ENCODE results near the gene CAPNS2.
"Not testable (repeated sequence)": the region's sequence is repeated elsewhere in the genome, so short reads cannot be mapped to it uniquely, and the experiment has no call there.

The CAPNS2 gene

DNA sequence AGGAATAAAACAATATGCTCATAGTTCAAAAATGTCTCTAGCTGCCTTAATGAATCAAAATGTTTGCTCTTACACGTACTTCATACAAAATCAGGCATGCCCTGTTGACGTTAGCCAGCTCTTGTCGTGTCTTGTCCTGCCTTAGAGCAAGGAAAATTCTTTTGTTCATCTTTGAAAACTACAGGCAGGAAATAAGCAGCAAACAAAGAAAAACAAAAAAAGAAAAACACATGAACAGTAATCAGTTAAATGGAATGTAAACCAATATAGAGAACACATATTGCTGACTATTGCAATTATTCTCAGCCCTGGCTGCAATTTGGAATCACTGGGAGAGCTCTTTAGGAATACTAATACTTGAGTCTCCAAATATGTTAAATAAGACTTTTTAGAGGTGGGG lies 1.7 kb downstream of the CAPNS2 start:
- no peak for DNase-seq (ENCODE audit: low spot score)

DNA sequence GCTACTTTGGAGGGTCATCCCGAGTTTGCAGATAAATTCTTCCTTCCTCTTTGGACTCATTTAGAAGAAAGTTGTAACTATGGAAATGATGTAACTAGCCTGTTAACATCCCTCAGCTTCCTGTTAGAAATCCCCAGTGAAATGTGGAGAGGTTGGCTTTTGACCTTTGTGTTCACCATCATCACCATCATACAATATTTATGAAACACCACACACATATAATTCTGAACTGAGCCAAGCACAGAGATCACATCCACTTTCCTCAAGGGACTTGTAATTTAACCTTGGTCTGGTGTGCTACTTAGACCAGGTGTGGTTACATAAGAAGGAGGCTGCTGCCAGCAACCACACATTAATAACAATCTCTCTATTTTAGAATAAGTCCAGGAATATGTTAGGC lies 2.5 kb downstream of the CAPNS2 start:
- DNase-seq (ENCODE audit: low spot score), result no peak

DNA sequence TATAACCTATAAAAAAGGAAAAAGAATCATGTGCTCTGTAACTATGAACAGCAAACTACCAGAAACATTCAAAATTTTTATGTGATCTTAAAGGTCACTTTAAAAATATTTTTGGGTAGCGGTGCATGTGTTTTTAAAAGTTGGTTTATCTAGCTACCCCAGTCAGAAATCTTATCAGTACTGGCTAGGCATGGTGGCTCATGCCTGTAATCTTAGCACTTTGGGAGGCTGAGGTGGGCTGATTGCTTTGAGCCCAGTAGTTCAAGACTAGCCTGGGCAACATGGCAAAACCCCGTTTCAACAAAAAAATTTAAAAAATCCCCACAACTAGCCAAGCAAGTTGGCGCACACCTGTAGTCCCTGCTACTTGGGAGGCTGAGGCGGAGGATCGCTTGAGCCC lies 3.7 kb downstream of the CAPNS2 start:
- no peak for DNase-seq (ENCODE audit: low spot score)

DNA sequence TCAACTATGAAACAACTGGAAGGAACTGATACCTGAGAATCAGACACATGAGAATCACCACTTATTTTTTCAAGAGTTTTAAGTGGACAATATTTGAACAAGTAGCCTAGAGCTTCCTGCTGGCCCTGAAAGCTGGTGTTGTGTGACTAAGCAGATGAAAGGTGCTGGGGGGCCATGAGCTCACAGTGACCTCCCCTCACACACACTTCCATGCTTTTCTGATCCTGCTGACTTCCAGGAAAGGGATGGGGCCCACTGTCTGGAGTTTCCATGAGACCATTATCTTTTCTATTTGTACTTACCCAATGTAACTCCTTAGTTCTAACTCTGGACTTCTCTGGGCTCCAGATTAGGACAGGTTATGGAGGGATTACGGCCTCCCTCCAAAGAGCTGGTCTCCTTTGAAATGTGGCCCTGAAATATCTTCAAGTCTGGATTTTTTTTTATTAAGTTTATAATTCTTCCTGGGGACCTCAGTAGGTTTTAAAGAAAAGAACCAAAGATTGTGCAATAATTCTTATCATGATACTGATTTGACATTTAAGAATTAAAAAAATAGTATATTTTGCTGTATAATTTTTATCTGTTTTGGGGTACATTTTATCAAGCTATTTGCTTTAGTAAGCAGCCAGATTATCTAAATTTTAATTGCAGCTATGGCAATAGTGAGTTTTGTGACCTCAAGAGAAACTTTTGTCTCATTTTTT lies 4.9 kb downstream of the CAPNS2 start:
- no peak for DNase-seq (ENCODE audit: low spot score)

DNA sequence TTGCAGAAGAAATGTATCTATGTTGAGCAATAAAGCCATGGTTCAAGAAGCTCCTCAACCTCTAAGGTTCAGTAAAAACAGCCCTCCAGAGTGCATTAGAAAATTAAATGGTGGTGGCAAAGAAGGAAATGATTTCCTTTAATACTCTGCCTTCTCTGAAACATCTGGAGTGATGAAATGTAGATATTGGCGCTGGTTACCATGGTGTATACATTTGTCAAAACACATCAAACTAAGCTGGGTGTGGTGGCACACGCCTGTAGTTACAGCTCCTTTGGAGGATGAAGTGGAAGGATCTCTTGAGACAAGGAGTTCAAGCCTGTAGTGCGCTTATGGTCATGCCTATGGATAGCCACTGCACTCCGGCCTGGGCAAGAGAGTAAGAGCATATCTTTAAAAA lies 6.0 kb downstream of the CAPNS2 start:
- no peak for DNase-seq (ENCODE audit: low spot score)

DNA sequence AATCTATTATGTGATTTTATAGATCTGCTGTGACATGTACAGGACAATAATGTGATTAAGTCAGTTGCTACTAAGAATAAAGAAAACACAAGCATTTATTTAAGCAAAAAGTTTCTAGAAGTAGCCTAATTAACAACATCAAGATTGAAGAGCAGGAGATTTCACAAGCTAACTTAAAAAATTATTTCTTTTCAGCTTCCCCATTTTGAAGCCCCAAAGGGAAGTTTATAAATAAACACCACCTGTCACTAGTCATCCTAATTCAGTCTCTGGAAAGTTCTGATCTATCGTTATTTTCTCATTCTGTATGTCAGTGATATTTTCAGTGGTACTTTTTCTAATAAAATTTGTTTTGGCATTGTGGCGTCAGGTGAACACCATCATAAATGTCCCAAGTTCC lies 8.3 kb downstream of the CAPNS2 start:
- DNase-seq (ENCODE audit: low spot score), result no peak

DNA sequence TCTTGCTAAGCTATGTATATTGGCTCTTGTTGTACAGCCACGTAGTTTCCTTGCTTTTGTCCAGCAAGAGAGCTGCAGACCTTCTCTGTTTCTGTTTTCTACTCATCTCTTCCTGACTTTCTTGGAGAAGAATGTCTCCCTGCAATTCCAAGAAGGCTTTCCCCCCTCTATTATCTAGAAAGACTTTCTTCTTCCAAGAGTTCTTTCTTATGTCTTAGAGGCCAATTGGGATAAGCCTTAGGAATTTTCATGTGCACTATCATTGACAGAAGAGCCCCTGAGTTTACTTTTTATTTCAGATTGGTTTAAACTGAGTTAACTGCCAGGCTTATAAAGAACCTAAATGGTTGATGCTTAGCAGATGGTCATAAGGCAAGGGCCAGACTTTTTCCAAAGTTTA lies 9.0 kb downstream of the CAPNS2 start:
- DNase-seq (ENCODE audit: low spot score), result no peak

DNA sequence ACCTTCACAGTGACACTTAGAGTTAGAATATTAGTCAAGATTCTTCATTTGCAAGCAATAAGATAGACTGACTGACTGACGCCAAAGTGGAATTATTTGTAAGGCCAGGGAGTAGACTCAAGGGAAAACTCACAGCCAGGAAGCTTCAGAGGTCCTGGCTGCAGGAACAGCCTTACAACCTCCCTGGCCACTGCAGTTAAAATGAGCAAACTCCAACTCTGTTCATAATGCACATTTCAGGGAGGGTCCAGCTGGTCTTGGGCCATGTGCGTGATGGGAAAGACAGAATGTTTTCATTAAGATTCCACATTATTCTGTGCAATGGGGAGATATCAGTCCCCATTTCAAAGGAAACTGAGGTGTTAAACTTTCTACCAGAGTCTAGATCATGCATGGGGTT lies 9.9 kb downstream of the CAPNS2 start:
- DNase-seq (ENCODE audit: low spot score), result no peak

DNA sequence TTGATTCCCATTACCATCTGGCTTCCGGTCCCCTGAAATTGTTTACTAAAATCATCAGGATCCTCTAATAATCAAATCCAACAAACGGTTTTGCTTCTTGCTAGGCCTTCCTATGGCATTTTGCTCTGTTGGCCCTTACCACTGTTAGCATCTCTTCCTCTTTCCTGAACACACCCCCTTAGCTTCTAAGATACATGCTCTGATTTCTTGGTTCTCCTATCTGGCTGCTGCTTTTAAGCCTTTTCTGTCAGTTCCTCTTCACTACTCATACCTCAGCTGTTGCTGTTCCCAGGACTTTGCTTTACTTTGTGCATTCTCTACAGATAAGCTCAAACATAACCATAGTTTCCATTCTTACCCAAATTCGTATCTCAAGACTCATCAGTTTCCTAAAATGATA lies 11.4 kb downstream of the CAPNS2 start:
- no peak for DNase-seq (ENCODE audit: low spot score)

DNA sequence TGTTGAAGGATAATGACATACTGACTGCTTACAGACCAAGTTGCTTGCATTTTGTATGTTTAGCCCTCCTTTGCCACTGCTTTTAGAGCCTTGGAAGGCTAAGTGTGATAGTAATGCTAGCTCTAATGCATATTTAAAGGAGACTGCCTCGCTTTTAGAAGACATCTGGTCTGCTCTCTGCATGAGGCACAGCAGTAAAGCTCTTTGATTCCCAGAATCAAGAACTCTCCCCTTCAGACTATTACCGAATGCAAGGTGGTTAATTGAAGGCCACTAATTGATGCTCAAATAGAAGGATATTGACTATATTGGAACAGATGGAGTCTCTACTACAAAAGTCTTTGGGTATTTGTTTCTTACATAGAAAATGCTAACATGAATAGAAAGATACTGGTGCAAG lies 19.1 kb downstream of the CAPNS2 start:
- no peak for DNase-seq (ENCODE audit: low spot score)

DNA sequence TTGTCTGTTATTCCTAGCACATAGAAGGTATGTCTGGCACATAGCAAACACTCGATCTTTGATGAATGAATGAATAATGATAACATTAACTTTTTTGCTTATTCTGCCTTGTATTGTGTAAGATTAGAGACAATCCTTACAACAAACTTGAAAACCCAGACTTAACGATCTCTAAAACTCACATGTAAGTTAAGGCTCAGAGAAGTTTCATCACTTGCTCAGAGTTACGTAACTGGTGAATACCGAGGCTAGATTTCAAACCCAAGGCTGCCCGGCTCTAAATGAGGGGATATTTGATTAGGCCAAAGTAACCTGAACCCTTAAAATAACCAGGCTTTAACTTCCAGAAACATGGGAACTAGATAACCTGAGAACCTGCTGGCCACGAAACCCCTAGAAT lies 22.3 kb downstream of the CAPNS2 start:
- DNase-seq (ENCODE audit: low spot score), result no peak

DNA sequence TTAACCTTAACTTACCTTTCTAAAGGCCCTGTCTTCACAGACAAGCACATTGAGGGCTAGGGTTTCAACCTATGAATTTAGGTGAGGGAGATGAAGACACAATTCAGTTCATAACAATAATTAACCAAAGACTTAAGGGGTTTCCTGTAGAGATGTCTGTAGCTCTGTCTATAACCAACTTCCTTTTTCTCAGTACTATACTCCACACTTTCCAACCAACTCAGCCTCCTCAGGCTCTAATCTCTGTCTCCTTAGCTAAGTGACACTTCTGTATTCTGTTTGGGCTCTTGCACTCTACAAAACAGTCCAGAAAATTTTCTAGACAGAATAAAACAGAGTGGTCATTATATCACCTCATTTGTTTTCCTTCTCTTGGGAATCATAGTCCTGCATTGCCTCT lies 25.8 kb downstream of the CAPNS2 start:
- no peak for DNase-seq (ENCODE audit: low spot score)

DNA sequence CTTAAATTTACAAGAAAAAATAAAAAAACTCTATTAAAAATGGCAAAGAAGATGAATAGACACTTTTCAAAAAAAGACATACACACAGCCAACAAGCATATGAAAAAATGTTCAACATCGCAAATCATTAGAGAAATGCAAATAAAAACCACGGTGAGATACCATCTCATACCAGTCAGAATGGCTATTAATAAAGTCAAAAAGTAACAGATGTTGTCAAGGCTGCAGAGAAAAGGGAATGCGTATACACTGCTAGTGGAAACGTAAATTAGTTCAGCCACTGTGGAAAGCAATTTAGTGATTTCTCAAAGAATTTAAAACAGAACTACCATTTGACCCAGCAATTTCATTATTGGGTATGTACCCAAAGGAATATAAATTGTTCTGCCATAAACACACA lies 31.4 kb downstream of the CAPNS2 start:
- no peak for DNase-seq (ENCODE audit: low spot score)

DNA sequence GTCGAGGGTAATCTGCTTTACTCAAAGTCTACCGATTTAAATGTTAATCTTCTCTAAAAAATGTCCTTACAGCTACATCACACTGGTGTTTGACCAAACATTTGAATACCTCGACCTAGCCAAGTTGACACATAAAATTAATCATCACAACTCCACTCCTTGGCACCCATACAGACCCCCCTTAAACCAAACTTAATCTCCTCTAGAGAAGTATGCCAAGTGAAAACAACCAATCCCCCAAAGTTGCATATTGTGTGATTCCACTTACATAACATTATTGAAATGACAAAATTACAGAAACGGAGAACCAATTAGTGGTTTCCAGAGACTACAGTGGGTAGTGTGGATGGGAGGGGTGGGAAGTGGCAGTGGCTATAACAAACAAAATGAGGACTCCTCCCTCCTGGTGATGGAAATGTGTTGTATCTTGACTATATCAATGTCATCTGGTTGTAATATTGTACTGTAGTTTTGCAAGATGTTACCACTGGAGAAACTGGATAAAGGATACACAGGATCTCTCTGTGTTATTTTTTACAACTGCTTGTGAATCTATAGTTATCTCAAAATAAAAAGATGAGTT lies 39.4 kb downstream of the CAPNS2 start:
- DNase-seq (ENCODE audit: low spot score), result no peak

DNA sequence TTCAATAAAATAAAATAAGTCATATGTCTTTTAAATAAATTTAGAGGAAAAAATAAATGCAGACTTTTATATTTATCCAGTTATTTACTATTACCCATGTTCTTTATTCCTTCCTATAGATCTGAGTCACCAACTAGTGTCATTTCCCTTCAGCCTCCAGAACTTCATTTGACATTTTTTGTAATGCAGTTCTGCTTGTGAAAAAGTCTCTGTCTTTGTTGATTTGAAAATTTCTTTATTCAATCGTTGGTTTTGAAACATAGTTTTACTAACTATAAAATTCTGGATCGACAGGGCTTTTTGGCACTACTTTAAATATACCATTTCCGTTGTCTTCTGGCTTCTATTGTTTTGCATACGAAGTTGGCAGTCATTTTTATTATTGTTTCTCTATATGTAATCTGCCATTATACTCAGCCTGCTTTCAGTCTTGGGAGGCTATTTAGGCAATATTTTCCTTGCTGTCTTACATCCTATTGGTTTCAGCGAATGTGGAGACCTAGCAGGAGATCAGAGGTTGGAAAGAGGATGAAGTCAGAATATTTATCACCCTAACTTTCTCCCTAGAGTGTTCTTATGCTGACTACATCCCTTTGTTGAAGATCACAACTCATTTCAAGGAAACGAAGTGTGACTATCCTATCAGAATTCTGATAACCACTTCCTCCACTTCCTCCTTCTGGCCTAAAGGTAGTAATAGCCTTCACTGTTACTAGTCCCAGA lies 47.3 kb downstream of the CAPNS2 start:
- DNase-seq (ENCODE audit: low spot score), result no peak

DNA sequence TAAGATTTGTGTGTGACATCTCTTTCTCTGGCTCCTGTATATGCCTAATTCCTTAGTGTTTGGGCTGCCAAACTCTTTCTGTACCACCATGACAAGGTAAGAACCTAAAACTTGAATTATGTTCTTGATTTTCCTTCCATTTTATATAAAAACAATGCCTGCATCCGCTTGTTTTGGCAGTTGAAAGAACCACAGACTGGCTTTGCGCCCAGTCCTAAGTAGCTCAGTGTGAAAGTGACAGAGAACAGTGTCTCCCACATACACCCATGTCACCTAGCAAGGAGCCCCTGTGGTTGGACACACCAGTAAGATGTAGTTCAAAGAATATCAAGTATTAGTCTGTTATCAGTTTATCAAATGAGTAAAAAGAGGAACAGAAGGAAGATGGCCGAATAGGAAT lies 48.6 kb downstream of the CAPNS2 start:
- DNase-seq (ENCODE audit: low spot score), result no peak

DNA sequence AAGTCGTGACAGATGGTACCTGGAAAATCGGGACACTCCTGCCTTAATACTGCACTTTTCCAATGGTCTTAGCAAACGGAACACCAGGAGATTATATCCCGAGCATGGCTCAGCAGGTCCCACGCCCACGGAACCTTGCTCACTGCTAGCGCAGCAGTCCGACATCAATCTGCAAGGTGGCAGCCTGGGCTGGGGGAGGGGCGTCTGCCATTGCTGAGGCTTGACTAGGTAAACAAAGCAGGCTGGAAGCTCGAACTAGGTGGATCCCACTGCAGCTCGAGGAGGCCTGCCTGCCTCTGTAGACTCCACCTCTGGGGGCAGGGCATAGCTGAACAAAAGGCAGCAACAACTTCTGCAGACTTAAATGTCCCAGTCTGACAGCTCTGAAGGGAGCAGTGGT lies 49.2 kb downstream of the CAPNS2 start:
- DNase-seq (ENCODE audit: low spot score), result not testable (repeated sequence)

Measured in hematopoietic multipotent progenitor cell treated with erythropoietin and hydrocortisone succinate and interleukin-3 and kit ligand, for 15 days (in vitro differentiated cells).